NCI-H446 treated with DMSO at 0.1 percent for 48 hours (cell line): ENCODE data around the gene SMIM24.
"Not testable (repeated sequence)": the region's sequence is repeated elsewhere in the genome, so short reads cannot be mapped to it uniquely, and the experiment has no call there.

Experiments
- DNase-seq: peaks from one replicate; lab custom pipeline; 2025; lab: John Stamatoyannopoulos, UW

The SMIM24 gene

DNA sequence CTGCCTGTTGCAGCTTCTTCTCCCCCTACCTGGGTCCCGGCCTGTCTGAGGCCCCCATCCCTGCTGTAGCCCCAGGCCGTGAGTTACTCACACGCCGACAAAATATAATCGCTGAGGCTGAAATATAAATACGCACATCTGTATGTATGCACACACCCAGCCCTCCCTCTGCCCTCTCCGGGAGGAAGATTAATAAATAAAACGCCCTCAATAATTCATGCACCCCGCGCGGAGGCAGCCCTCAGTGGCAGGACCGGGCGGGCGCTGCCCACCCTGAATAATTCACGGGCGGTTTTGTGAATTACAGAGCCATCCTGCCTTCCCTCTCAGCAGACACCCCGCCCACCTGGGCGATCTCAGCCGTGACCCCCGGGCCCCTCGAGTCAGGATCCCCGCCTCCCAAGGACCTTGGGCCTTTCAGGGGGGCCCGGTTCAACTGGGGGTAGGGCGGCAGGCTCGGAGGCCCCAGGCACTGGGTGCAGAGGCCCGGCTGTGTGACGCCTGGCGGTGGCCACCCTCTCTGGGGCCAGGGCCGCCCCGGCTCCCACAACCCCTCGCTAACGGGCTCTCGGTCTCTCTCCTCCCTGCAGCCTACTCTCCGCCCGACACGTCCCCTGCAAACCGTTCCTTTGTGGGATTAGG is 24.2 kb downstream of the SMIM24 start:
- no peak for DNase-seq

DNA sequence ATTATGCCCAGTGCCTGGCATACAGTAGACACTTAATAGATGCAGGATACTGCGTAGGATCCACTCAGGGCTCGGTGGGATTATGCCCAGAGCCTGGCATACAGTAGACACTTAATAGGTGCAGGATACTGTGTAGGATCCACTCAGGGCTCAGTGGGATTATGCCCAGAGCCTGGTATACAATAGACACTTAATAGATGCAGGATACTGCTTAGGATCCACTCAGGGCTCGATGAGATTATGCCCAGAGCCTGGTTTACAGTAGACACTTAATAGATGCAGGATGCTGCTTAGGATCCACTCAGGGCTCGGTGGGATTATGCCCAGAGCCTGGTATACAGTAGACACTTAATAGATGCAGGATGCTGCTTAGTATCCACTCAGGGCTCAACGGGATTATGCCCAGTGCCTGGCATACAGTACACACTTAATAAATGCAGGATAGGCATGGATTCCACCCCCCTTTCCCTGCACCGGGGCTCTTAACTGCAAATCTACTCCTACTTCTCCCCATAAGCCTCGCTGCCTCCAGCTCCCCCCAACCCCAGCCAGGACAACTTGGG is 24.9 kb downstream of the SMIM24 start:
- DNase-seq, result no peak

DNA sequence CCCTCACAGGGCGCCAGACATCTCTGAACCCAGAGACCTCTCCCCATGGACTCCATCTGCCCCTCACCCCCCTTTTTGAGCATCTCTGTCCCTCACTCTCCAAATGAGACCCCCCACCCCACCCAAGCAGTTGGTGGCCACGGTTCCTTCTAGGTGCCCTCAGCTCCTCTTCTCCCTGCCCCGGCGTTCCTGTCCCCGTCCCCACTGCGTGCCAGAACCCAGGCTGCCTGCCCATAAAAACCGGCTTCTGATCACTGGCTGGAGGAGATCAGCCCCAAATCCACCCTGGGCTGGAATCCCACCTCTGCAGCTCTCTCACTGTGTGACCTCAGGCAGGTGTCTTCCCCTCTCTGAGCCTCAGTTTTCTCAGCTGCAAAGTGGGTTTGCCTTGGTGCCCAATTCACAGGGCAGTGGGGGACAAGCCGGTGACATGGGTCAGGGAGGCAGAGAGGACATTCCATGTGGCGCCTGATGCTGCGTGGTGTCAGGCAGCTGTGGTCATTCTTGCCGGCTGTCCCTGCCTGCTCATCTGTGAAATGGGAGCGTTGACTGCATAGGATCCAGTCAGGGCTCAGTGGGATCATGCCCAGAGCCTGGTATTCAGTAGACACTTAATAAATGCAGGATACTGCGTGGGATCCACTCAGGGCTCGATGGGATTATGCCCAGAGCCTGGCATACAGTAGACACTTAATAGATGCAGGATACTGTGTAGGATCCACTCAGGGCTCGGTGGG is 25.5 kb downstream of the SMIM24 start:
- no peak for DNase-seq

DNA sequence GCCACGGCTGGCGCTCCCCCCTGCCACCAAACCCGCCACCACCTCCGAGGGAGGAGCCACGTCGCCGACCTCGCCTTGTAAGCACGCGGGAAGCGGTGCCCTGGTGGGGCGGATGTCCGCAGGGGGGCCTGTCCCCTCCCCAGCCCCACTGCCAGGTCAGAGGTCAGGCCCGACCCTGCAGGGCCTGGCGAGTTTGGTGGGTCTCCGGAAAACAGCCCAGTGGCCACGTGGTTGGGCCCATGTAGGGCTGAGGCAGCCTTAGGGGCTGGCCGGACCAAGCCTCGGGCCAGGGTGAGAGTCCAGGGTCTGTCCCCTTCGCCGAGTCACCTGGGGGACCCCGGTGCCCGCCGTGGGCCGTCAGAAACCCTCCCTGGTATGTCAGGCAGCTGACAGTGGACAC is 26.5 kb downstream of the SMIM24 start:
- DNase-seq, result no peak

DNA sequence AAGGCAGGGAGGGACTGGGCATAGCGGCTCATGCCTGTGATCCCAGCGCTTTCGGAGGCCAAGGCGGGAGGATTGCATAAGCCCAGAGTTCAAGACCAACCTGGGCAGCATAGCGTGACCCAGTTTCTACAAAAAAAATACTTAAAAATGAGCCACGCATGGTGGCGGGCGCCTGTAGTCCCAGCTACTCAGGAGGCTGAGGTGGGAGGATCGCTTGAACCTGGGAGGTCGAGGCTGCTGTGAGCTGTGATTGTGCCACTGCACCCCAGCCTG is 27.4 kb downstream of the SMIM24 start:
- not testable (repeated sequence) for DNase-seq

DNA sequence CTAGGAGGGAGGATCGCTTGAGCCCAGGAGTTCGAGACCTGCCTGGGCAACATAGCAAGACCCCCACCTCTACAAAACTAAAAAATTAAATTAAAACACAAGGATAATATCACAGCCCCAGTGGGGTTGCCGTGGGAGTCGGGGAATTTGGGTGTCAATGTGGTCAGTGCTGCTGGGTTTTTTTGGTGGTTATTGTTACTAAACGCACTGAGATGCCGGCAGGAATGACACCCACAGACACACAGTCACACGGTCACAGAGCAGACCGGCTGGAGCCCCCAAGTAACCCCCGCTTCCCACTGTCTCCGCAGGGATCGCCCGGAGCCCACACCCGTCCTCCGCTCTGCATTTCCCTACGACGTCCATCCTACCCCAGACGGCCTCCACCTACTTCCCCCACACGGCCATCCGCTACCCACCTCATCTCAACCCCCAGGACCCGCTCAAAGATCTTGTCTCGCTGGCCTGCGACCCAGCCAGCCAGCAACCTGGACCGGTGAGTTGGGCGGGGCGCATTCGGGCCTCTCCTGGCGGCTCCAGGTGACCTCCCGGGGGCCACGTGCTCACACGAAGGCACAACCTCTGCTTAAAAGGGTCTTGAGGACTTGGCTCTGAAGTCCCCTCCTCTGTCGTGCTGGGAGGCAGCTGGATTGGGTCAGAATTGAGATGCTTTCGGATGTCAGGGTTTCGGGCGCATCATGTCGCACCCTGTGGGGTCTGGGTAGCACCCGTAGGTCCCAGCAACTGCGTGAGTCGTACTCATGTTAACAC is 28.0 kb downstream of the SMIM24 start:
- DNase-seq, result no peak

DNA sequence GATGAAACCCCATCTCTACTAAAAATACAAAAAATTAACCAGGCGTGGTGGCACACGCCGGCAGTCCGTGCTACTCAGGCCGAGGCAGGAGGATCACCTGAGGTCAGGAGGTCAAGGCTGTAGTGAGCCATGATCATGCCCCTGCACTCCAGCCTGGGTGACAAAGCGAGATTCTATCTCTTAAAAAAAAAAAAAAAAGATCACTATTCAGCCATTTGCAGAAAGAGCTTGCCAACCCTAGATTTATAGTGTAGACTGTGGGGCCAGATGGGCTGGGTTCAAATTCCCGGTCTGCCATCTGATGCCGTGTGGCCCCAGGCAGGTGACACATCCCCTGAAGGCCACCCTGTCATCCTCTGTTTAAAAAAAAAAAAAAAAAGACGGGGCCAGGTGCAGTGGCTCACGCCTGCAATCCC is 28.9 kb downstream of the SMIM24 start:
- DNase-seq, result no peak

DNA sequence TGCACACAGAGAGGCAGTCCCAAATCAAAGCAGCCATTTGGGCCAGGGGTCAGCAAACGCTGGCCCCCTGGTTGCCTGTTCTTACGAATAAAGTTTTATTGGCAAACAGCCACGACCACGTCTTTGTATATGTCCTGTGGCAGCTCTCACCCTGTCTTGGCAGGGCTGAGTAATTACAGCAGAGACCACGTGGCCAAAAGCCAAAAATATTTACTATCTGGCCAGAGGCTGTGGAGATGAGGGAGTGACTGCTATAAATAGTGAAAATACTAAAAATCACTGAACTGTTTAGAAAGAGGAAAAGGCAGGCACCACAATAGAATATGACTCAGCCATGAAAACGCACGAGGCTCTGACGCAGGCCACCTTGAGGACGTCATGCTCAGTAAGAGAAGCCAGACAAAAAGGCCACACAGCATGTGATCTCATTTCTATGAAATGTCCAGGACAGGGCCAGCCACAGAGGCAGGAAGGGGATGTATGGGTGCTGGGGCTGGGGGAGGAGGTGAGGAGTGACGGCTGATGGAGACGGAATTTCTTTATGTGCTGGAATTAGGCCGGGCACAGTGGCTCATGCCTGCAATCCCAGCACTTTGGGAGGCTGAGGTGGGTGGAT is 29.4 kb downstream of the SMIM24 start:
- DNase-seq, result peak; percentile 91

DNA sequence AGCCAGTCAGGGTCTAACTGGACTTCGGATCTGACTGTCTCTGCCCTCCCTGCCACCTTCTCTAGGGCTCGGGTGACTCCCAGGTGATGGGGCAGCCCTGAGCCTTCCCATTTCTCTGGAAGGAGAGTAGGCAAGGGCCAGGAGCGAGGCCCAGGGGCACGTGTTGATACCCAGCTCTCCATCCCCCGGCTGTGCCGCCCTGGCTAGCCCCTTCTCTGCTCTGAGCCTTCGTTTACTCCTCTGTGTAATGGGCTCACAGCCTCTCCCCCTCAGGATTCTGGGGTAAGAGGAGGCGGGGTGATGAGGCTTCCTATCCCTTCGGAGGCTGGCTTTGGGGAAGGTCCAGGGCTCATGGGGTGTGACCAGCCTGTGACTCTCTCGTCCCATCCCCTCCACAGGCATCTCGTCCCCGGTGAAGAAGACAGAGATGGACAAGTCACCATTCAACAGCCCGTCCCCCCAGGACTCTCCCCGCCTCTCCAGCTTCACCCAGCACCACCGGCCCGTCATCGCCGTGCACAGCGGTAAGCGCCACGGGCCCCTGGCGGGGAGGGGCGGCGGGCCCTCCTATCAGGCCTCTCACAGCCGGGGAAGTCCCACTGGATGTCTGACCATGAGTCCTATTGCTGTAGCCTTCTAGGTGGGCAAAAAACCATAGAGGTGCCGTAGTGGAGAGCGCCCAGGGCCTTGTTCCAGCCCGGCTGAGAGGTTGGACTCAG is 31.6 kb downstream of the SMIM24 start:
- no peak for DNase-seq

DNA sequence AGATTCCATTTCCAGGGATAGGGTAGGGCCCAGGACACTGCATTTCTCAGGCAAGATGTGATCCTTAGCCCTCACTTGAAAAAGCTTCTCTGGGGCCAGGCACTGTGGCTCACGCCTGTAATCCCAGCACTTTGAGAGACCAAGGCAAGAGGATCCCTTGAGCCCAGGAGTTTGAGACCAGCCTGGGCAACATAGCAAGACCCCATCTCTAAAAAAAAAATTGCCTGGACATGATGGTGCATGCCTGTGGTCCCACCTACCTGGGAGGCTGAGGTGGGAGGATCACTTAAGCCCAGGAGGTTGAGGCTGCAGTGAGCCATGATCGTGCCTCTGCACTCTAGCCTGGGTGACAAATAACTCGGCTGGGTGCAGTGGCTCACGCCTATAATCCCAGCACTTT is 33.7 kb downstream of the SMIM24 start:
- DNase-seq, result not testable (repeated sequence)

DNA sequence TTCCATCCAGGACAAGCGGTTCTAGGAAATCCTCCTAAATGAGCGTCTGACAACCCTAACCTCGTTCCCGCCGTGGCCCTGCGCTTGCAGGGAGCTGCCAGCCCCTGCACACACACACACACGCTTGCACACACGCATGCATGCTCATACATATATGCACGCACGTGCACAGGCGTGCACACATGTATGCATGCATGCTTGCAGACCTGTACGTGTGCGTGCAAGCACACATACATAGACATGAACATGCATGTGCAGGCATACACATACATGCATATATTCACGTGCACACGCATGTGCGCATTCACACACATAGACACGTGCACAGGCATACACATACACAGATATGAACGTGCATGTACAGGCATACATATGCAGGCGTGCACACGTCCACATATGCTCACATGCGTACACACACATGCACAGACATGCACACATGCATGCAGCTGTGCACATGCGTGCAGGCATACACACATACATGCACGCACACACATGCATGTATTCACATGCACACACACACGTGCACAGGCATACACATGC is 35.6 kb downstream of the SMIM24 start:
- no peak for DNase-seq

DNA sequence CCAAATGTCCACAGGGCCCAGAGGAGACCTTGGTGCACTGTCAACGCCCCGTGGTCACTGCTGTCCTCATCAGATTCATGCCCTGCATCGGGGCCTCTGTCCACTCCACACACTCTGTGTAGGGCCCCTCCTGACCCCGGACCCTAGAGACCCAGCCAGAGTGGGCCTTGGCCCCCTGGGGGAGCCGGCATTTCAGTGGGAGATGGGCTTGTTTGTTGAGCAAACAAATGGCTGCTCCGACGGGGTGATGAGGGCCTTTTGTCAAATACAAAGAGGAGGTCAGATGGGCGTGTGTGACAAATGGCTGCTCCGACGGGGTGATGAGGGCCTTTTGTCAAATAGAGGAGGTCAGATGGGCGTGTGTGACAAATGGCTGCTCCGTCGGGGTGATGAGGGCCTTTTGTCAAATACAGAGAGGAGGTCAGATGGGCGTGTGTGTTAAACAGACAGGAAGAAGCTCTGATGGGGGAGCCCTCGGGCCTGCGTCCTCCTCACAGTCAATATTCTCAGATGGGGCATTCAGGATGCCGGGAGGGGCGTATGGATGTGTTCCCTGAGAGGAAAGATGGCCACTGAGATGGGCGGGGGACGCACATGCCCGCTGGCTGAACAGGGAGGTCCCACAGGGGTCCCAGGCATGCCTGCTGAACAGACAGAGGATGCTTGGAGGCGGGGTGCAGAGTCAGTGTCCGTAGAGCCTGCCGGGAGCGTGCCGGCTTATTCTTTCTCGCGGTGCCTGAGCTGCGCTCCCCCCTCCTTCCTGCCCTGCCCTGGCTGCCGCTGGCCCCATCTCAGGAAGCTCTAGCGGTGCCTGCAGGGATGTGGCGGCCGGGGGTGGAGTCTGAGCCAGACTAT is 36.3 kb downstream of the SMIM24 start:
- no peak for DNase-seq

DNA sequence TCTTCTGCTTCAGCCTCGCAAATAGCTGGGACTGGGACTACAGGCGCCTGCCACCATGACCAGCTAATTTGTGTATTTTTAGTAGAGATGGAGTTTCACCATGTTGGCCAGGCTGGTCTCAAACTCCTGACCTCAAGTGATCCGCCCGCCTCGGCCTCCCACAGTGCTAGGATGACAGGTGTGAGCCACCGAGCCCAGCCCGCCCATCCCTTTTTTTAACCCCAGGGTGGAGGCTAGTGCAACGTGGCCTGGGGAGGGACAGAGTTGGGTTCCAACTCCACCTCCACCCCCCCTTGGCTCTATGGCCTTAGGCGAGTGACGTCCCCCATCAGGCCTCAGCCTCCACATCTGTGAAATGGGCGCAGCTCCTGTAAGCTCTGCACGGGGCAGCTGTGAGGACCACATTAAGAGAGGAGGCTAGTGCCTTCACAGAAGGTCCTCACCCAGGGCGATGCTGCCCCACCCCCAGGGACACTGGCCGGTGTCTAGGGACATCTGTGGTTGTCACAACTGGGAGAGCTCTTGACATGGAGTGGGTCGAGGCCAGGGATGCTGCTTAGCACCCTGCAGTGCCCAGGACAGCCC is 37.7 kb downstream of the SMIM24 start:
- no peak for DNase-seq

DNA sequence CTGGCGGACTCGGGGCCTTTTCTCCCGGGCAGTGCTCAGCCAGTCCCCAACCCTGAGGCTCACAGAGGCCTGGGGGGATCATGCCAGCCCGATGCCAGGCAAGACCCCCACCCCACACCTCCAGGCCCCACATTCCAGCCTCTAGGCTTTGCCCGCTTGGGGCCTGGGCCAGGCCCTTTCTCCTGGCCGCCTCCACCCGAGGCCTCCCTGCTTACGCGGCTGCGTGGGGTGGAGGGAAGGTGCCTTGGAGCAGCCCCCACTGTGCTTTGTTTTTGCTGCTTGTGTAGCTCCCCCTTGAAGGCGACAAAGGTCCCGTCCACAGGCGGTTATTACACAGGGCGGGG is 38.4 kb downstream of the SMIM24 start:
- no peak for DNase-seq

DNA sequence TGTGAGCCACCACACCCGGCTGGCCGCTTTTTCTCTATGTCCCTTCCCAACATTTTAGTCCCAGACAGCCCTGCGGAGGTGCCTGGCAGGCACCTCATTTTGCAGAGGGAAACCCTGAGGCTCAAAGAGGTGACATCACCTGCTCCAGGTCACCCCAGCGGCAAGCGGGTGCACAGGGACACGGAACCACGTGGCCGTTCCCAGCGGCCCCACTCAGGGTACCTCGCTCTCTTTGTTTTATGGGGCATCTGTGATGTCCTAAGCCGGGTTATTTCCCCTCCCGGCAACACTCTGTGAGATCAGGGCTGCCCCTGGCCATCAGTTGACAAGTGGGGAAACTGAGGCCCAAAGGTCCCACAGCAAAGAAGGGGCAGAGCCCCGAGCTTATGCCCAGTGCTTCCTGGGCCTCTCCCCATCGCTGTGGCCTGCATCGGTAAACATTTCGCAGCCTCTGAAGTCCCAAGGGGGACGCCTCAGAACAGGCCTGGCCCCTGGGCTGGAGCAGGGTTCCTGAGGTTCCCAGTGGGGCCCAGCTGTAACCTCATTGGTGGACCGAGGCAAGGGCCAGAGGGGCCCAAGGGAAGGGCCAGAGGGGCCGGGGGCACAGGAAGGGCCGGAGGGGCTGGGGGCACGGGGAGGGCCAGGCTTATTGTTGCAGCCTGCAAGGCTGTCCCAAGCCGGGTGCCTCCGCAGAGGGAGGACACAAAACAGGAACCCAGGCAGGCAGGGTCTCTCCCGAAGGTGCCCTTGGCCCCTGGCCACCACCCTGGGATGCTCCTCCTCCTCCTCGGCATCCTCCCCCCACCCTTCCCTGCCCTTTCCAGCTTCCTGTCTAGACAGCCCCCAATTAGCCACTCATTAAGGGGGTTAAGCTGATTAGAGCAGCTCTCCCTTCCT is 39.0 kb downstream of the SMIM24 start:
- DNase-seq, result no peak

DNA sequence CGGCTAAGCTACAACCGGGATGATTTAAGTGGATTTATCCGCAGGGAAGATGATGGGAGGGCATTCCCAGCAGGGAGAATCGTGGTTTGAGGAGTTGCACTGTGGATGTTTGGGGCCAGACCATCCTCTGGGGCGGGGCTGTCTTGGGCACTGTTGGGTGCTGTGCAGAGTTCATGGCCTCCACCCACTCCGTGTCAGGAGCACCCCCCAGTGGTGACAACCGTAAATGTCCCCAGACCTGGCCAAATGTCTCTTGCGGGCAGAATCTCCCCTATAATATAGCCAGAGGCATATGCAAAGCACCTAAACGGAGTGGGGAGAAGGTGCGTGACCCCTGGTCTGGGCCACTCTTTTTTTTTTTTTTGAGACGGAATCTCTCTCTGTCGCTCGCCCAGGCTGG is 40.2 kb downstream of the SMIM24 start:
- no peak for DNase-seq

DNA sequence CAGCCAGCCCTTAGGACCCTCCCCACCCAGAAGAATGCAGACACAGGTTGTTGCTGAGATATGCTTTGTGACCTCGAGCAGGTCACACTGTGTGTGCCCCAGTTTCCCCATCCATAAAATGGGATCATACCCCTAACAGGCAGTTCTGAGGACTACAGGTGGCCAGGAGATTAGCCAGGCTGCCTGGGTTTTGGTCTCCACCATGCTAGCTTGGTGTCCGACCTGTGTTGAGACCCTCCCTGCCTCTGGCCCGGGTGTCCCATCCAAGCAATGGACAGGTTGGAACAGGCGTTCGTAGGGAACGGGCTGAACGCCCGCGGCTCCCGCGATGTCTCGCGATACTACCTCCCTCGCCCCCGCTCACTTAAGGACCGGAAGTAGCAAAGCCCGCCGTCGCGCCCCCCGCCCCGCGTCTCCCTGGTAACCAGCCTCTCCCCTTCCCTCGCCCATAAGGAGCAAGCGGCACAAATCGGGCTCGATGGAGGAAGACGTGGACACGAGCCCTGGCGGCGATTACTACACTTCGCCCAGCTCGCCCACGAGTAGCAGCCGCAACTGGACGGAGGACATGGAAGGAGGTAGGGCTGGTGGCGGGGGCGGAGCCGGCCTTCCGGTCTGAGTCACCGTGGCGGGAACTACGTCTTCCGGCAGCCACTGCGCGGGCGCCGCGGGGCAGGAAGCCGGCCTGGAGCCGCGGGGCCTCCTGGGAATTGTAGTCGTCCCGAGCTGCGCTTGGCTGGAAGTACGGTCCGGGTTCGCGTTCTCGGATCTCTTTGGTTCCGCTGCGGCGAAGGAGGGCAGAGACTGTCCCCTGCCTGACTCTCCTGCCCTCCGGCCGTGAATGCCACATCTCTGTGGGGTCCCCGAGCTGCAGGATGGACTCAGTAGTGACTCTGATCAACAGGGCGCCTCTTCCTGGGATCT is 45.4 kb downstream of the SMIM24 start:
- DNase-seq, result no peak

DNA sequence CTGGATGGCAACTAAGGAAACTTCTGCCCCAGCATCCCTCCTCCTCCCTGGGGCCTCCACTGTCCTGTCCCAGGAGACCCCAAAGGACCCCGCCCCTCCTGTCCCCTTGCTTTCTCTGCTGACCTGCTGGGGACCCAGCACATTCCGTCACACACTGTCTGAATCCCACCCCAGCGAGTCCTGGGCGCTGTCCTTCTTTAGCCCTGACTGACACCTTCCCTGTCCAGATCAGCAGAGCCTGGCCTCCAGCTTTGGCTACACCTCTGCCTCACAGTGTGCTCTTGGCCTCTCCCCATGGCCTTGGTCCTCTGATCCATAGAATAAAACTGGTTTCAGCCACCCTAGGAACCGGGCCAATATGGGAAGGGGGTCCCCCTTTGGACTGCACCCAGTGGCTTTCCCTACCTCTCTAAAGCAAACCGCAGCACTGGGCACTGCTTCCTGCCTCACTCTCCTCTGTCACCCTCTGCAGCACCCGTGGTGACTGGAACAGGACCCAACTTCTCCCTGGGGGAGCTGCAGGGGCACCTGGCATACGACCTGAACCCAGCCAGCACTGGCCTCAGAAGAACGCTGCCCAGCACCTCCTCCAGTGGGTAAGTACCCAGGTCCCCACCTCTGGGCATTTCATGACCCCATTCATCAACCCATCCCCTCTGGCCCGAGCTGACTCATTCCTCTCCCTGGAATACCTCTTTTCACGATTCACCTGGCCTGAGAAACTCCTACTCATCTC is 46.4 kb downstream of the SMIM24 start:
- DNase-seq, result no peak
